Astrocyte of the cerebellum (primary cell): Measurements from ENCODE around the gene GOLGA6C.
"Not testable (repeated sequence)": the region's sequence is repeated elsewhere in the genome, so short reads cannot be mapped to it uniquely, and the experiment has no call there.

Experiments
- DNase-seq: peaks from one replicate; pipeline ENCODE4 v3.0.0-alpha.2; 2011; ENCODE audit warnings: low read depth
- H3K4me3 ChIP-seq: 2 replicates; pipeline ENCODE4 v1.5.1; 2011; ENCODE audit warnings: mild to moderate bottlenecking, low read depth, low read length, moderate library complexity
- in situ Hi-C: cut with HindIII; loops from 2 replicates; pipeline ENCODE4 v1.10.0; 2017; ENCODE audit warnings: low sequenced_read_pairs
- TF ChIP-seq, protein P1 (sequence below): IDR thresholded peaks from 2 replicates; pipeline ENCODE4 v1.5.1; 2012; ENCODE audit warnings: low read length, low read depth, moderate library complexity, mild to moderate bottlenecking; ENCODE audit errors: missing control alignments

GOLGA6C gene

DNA sequence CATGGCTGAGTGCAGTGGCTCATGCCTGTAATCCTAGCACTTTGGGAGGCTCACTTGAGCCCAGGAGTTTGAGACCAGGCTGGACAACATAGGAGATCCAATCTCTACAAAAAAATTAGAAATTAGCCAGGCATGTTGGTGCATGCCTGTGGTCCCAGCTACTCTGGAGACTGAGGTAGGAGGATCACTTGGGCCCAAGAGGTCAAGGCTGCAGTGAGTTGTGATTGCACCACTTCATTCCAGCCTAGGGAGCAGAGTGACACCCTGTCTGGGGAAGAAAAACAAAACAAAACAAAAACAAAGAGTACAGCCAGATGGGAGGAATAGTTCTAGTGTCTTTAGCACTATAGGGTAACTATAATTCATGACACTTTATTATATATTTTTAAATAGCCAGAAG is 51.6 kb downstream of the GOLGA6C start:
- in situ Hi-C loops: no loop called here
- no peak overlapping the region for H3K4me3 ChIP-seq

DNA sequence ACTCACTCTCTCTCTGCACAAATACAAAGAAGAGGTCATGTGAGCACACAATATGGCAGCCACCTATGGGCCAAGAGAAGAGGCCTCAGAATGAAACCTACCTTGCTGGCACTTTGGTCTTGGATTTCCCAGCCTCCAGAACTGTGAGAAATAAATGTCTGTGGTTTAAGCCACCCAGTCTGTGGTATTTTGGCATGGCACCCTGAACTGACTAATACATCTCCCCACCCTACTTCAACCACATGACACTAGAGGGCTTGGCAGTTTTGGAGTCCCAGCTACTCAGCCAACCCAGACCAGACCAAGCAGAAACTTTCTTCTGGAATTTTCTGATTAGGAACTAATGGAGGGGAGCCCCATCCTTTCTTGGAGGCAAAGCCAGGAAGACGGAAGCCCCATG is 54.4 kb downstream of the GOLGA6C start:
- in situ Hi-C loops, H3K4me3 ChIP-seq, DNase-seq: not testable (repeated sequence)

More for the DNA sequence above, 51.6 kb downstream of the GOLGA6C start:
- no peak for DNase-seq
- TF ChIP-seq, protein P1, sequence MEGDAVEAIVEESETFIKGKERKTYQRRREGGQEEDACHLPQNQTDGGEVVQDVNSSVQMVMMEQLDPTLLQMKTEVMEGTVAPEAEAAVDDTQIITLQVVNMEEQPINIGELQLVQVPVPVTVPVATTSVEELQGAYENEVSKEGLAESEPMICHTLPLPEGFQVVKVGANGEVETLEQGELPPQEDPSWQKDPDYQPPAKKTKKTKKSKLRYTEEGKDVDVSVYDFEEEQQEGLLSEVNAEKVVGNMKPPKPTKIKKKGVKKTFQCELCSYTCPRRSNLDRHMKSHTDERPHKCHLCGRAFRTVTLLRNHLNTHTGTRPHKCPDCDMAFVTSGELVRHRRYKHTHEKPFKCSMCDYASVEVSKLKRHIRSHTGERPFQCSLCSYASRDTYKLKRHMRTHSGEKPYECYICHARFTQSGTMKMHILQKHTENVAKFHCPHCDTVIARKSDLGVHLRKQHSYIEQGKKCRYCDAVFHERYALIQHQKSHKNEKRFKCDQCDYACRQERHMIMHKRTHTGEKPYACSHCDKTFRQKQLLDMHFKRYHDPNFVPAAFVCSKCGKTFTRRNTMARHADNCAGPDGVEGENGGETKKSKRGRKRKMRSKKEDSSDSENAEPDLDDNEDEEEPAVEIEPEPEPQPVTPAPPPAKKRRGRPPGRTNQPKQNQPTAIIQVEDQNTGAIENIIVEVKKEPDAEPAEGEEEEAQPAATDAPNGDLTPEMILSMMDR: no peak

DNA sequence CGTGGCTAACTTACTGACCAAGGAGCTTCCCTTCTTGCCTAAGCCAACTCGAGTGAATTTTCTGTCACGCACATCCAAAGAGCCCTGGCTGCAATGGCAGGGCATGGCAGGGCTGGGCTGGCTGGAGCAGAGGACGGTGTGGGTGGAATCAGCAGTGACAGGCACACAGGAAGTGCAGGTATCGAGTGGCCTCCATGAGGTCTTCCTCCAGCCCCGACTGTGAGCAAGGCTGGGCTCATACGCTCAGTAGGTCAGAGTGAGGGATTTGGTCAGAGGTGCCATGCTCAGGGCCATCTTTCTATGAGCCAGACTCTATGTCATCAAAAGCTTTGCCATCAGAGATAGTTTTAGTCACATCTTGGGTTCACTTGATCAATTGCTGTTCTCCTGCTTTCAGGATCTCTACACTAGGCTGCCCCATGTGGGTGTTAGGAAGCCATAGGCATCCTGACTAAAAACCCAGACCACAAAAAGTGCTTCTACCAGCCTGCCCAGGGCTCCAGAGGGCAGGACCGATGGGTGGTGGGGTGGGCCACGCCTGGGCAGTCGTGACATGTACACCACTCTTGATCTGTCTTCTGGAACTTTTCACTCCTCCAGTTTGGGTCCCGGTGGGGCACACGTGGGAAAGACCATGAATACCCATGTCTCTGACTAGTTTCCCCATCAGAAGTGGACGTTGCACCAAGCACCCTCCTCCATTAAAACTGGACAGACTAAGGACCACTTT is 55.1 kb downstream of the GOLGA6C start:
- in situ Hi-C loops: no loop called here
- TF ChIP-seq, protein P1: no peak

DNA sequence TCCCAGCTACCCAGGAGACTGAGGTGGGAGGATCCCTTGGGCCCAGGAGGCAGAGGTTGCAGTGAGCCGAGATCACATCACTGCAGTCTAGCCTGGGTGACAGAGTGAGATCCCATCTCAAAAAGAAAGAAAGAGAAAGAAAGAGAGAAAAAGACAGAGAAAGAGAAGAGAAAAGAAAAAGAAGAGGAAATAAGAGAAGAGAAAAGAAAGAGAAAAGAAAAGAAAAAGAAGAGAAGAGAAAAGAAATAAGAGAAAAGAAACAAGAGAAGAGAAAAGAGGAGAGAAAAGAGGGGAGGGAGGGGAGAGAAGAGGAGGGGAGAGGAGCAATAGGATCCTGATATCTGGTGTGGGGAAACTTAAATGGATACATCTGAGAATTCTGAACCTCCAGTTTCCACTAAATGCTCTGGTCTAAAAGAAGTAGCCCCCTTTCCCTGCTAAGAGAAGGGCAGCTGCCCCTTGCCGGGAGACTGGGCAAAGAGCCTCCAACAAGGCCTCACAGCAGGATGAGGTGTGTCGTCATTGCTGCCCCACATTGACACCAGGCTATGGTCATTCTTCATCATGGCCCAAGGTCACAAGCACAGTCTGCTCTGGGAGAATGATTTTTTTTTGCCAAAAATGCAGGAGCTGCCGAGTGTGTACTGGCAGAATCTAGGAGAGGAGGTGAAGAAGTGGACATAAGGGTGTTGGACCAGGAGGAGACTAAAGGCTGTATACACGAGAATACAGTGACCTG is 56.6 kb downstream of the GOLGA6C start:
- no peak for DNase-seq
- in situ Hi-C loops: no loop called here
- no peak overlapping the region for H3K4me3 ChIP-seq
- TF ChIP-seq, protein P1: no peak

More for the DNA sequence above, 55.1 kb downstream of the GOLGA6C start:
- DNase-seq: no peak
- no peak overlapping the region for H3K4me3 ChIP-seq

DNA sequence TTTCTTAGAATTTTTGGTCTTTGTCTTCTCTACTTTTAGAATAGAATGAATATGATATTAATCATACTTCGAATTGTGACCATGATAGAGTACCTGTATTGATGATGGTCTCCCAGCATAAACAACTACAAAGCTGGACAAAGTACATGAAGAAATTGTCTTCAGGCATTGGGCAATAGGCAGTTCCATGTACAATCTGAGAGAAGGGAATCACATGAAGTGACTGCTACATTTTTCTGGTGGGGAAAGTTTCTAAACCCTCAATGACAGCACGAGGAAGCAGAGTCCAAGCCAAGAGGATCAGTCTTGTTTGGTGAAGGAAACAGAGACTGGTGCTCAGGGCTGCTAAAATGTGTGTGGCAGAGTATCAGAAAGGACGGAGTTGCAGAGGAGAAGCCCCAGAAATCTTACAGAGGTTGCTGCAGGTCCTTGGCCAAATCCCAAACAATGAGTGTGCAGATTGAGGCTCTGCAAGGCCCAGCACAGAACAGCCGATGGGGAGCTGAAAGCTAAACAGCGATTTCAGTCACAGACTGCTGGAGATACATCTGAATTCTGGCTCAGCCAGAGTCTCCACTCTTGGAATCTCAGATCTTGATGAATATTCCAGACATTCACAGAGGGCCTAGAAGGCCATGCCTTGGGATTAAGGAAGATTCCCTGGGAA is 61.2 kb downstream of the GOLGA6C start:
- DNase-seq, H3K4me3 ChIP-seq, in situ Hi-C loops: not testable (repeated sequence)
